Endodermal cell (in vitro differentiated cells): ENCODE results near the gene CENPP. TPM values are rescaled to one million over a fixed set of nuclear protein-coding genes. Genes with fewer than 3 reads are reported as not detected.

Source experiments
- DNase-seq: peaks from one replicate; pipeline ENCODE4 v3.0.0-alpha.2; 2017
- H3K27ac ChIP-seq: 2 replicates; pipeline ENCODE4 v1.5.1; 2013; ENCODE audit warnings: mild to moderate bottlenecking, low read depth, low read length, moderate library complexity
- H3K27me3 ChIP-seq: 2 replicates; pipeline ENCODE4 v1.6.1; 2013; ENCODE audit warnings: mild to moderate bottlenecking, low read length, moderate library complexity; ENCODE audit not compliant: insufficient read depth, control insufficient read depth, poor library complexity, severe bottlenecking
- H3K36me3 ChIP-seq: 2 replicates; pipeline ENCODE4 v1.7.0; 2013; ENCODE audit warnings: mild to moderate bottlenecking, low read length, moderate library complexity; ENCODE audit not compliant: control insufficient read depth, insufficient read depth
- H3K4me1 ChIP-seq: one replicate; pipeline ENCODE4 v1.7.0; 2013; ENCODE audit warnings: low read length; ENCODE audit not compliant: control insufficient read depth, insufficient read depth
- H3K4me3 ChIP-seq: 2 replicates; pipeline ENCODE4 v1.5.1; 2013; ENCODE audit warnings: mild to moderate bottlenecking, low read length, moderate library complexity
- H3K9ac ChIP-seq: 2 replicates; pipeline ENCODE4 v1.6.1; 2013; ENCODE audit warnings: mild to moderate bottlenecking, low read length, moderate library complexity; ENCODE audit not compliant: poor library complexity, severe bottlenecking; ENCODE audit errors: extremely low read depth
- H3K9me3 ChIP-seq: 2 replicates; pipeline ENCODE4 v1.6.1; 2013; ENCODE audit warnings: mild to moderate bottlenecking, low read length, moderate library complexity; ENCODE audit not compliant: control insufficient read depth
- H3K27ac Mint-ChIP-seq: 2 replicates; pipeline ENCODE4 v1.8.0; 2020; ENCODE audit warnings: mixed read lengths
- H3K27me3 Mint-ChIP-seq: 2 replicates; pipeline ENCODE4 v1.8.0; 2021; ENCODE audit warnings: mild to moderate bottlenecking, mixed read lengths; ENCODE audit not compliant: insufficient read depth
- H3K36me3 Mint-ChIP-seq: 2 replicates; pipeline ENCODE4 v1.8.0; 2020; ENCODE audit warnings: low read depth, mixed read lengths
- H3K4me1 Mint-ChIP-seq: 2 replicates; pipeline ENCODE4 v1.8.0; 2020; ENCODE audit warnings: mixed read lengths
- H3K4me3 Mint-ChIP-seq: 2 replicates; pipeline ENCODE4 v1.8.0; 2020; ENCODE audit warnings: mild to moderate bottlenecking, moderate library complexity, mixed read lengths
- H3K9me3 Mint-ChIP-seq: 2 replicates; pipeline ENCODE4 v1.8.0; 2020; ENCODE audit warnings: mild to moderate bottlenecking, mixed read lengths
- CTCF ChIP-seq: fragments of 200-600 bp; sonication (generic); conservative IDR thresholded peaks from 2 replicates; pipeline ENCODE4 v1.5.0; 2021; ENCODE audit warnings: antibody characterized with exemption, mild to moderate bottlenecking
- WGBS, 2 experiments: methylation state at CpG; one replicate each; pipeline versions ENCODE4 v1.1.5 to v1.1.7; 2013; ENCODE audit warnings: missing lambda C conversion rate in 2 of 2, mixed read lengths in 1 of 2; ENCODE audit not compliant: insufficient coverage in 1 of 2, insufficient read length in 1 of 2; 5-methylcytosine and 5-hydroxymethylcytosine counted together
- total RNA-seq, 2 donors: library from RNA; stranded (reverse); fragmentation: NEBNext Ultra II Directional in 1 of 2; extraction: Animal tissue kit (Norgen Biotek cat#: 25700) in 1 of 2; gene quantifications; 2 replicates in 1 of 2; 3 replicates in 1 of 2; pipeline ENCODE4 v1.2.1, GENCODE V29; 2021

CENPP gene
- total RNA-seq, 2 donors from 2014 or later: 8.2 to 9.2 TPM

- H3K27ac Mint-ChIP-seq: no peak overlapping the region
- Histone ChIP-seq H3K27ac (no peak overlapping the region), H3K4me1 (peaks cover 13% of the 10 kb centered on the region), H3K4me3 (no peak overlapping the region), H3K27me3 (no peaks in the 10 kb centered on the region), H3K36me3 (peaks cover 64% of the 10 kb centered on the region), H3K9ac (no peak overlapping the region), H3K9me3 (no peaks in the 10 kb centered on the region)
- H3K4me3 Mint-ChIP-seq: no peak overlapping the region
- H3K27me3 Mint-ChIP-seq: no peaks in the 10 kb centered on the region
- H3K36me3 Mint-ChIP-seq: peaks cover 51% of the 10 kb centered on the region
- DNase-seq: no peak
- TF ChIP-seq CTCF: no peak
- H3K4me1 Mint-ChIP-seq: peaks cover 17% of the 10 kb centered on the region
- 86 to 90% methylated on average over 1 of the region's 1 CpG for WGBS, 2 experiments
- no peaks in the 10 kb centered on the region for H3K9me3 Mint-ChIP-seq
Measured at GRCh38 chr9:92299116-92299515, 26.6 kb upstream of the CENPP start.

- Histone ChIP-seq H3K27ac (no peak overlapping the region), H3K27me3 (no peaks in the 10 kb centered on the region), H3K36me3 (peaks cover 81% of the 10 kb centered on the region), H3K9ac (no peak overlapping the region), H3K9me3 (no peaks in the 10 kb centered on the region), H3K4me1 (peaks cover 1% of the 10 kb centered on the region), H3K4me3 (no peak overlapping the region)
- Mint-ChIP-seq H3K4me1 (peaks cover 2% of the 10 kb centered on the region), H3K27ac (no peak overlapping the region), H3K27me3 (no peaks in the 10 kb centered on the region), H3K9me3 (no peaks in the 10 kb centered on the region), H3K36me3 (peaks cover 64% of the 10 kb centered on the region), H3K4me3 (no peak overlapping the region)
- no peak for DNase-seq
- 92 to 100% methylated on average over 1 of the region's 1 CpG for WGBS, 2 experiments
- TF ChIP-seq CTCF: no peak
Measured at GRCh38 chr9:92300936-92301335, 24.8 kb upstream of the CENPP start.

- Histone ChIP-seq H3K4me1 (peaks cover 5% of the 10 kb centered on the region), H3K4me3 (no peak overlapping the region), H3K9ac (no peak overlapping the region), H3K36me3 (peaks cover 82% of the 10 kb centered on the region), H3K27ac (no peak overlapping the region), H3K9me3 (no peaks in the 10 kb centered on the region), H3K27me3 (no peaks in the 10 kb centered on the region)
- Mint-ChIP-seq H3K27me3 (no peaks in the 10 kb centered on the region), H3K27ac (no peak overlapping the region), H3K9me3 (no peaks in the 10 kb centered on the region), H3K4me3 (no peak overlapping the region), H3K36me3 (peaks cover 67% of the 10 kb centered on the region), H3K4me1 (peaks cover 8% of the 10 kb centered on the region)
- no peak for TF ChIP-seq CTCF
- no peak for DNase-seq
Measured at GRCh38 chr9:92308893-92309292, 16.9 kb upstream of the CENPP start.
